ENCODE results near the gene REN.

Gene REN

GRCh38 chr1:204112876-204113730 lies 53.0 kb downstream of the REN start:
- no peak for DNase-seq
- peaks cover 30% of the 10 kb centered on the region for H3K4me1 Mint-ChIP-seq
- H3K4me3 Mint-ChIP-seq, result no peak overlapping the region
- no peaks in the 10 kb centered on the region for H3K9me3 Mint-ChIP-seq
- H3K27ac Mint-ChIP-seq, result peak overlapping the region; percentile 34
- H3K36me3 Mint-ChIP-seq (ENCODE audit: low read depth), result peaks cover 17% of the 10 kb centered on the region
- TF ChIP-seq CTCF (IDR thresholded peaks at IDR 0.05), result no peak
- H3K27me3 Mint-ChIP-seq (ENCODE audit: low read depth, poor library complexity), result no peaks in the 10 kb centered on the region

GRCh38 chr1:204110894-204111633 lies 55.1 kb downstream of the REN start:
- H3K36me3 Mint-ChIP-seq (ENCODE audit: low read depth), result peaks cover 13% of the 10 kb centered on the region
- no peak for DNase-seq
- no peaks in the 10 kb centered on the region for H3K27me3 Mint-ChIP-seq (ENCODE audit: low read depth, poor library complexity)
- no peak overlapping the region for H3K4me3 Mint-ChIP-seq
- H3K4me1 Mint-ChIP-seq, result peaks cover 46% of the 10 kb centered on the region
- no peaks in the 10 kb centered on the region for H3K9me3 Mint-ChIP-seq
- TF ChIP-seq CTCF (IDR thresholded peaks at IDR 0.05), result no peak
- no peak overlapping the region for H3K27ac Mint-ChIP-seq

GRCh38 chr1:204108312-204109141 lies 57.6 kb downstream of the REN start:
- H3K27ac Mint-ChIP-seq, result peak overlapping the region; percentile 81
- H3K36me3 Mint-ChIP-seq (ENCODE audit: low read depth), result peaks cover 4% of the 10 kb centered on the region
- TF ChIP-seq CTCF (IDR thresholded peaks at IDR 0.05), result no peak
- H3K4me3 Mint-ChIP-seq, result peak overlapping the region; percentile 70
- DNase-seq, result peak; percentile 30
- peaks cover 63% of the 10 kb centered on the region for H3K4me1 Mint-ChIP-seq
- no peaks in the 10 kb centered on the region for H3K27me3 Mint-ChIP-seq (ENCODE audit: low read depth, poor library complexity)
- H3K9me3 Mint-ChIP-seq, result no peaks in the 10 kb centered on the region

GRCh38 chr1:204107892-204108291 lies 58.2 kb downstream of the REN start:
- Mint-ChIP-seq H3K27me3 (ENCODE audit: low read depth, poor library complexity) (no peaks in the 10 kb centered on the region), H3K36me3 (ENCODE audit: low read depth) (peaks cover 4% of the 10 kb centered on the region), H3K4me1 (peaks cover 64% of the 10 kb centered on the region), H3K27ac (no peak overlapping the region), H3K4me3 (peak overlapping the region; percentile 42), H3K9me3 (no peaks in the 10 kb centered on the region)
- DNase-seq, result no peak
- no peak for TF ChIP-seq CTCF (IDR thresholded peaks at IDR 0.05)

GRCh38 chr1:204106825-204107224 lies 59.3 kb downstream of the REN start:
- H3K9me3 Mint-ChIP-seq, result no peaks in the 10 kb centered on the region
- no peaks in the 10 kb centered on the region for H3K36me3 Mint-ChIP-seq (ENCODE audit: low read depth)
- H3K4me3 Mint-ChIP-seq, result no peak overlapping the region
- H3K27ac Mint-ChIP-seq, result no peak overlapping the region
- no peaks in the 10 kb centered on the region for H3K27me3 Mint-ChIP-seq (ENCODE audit: low read depth, poor library complexity)
- H3K4me1 Mint-ChIP-seq, result peaks cover 68% of the 10 kb centered on the region
- no peak for DNase-seq
- TF ChIP-seq CTCF (IDR thresholded peaks at IDR 0.05), result no peak
